ENCODE measurements around the gene STK32A.

The STK32A gene

DNA sequence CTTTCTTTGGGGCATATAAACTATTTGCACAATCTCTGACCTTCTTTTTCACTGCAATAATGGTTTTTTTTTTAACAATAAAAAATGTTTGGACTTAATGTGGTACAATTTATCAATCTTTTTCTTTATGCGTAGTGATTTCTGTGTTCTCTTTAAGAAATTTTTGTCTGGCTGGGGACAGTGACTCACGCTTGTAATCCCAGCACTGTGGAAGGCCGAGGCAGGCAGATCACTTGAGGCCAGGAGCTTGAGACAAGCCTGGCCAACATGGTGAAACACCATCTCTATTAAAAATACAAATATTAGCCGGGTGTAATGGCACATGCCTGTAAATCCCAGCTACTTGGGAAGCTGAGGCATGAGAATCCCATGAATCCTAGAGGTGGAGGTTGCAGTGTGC lies 72.3 kb downstream of the STK32A start:
- TF ChIP-seq EZH2phosphoT487 (IDR thresholded peaks at IDR 0.05; ENCODE audit: borderline replicate concordance), result no peak
- TF ChIP-seq, protein P1, sequence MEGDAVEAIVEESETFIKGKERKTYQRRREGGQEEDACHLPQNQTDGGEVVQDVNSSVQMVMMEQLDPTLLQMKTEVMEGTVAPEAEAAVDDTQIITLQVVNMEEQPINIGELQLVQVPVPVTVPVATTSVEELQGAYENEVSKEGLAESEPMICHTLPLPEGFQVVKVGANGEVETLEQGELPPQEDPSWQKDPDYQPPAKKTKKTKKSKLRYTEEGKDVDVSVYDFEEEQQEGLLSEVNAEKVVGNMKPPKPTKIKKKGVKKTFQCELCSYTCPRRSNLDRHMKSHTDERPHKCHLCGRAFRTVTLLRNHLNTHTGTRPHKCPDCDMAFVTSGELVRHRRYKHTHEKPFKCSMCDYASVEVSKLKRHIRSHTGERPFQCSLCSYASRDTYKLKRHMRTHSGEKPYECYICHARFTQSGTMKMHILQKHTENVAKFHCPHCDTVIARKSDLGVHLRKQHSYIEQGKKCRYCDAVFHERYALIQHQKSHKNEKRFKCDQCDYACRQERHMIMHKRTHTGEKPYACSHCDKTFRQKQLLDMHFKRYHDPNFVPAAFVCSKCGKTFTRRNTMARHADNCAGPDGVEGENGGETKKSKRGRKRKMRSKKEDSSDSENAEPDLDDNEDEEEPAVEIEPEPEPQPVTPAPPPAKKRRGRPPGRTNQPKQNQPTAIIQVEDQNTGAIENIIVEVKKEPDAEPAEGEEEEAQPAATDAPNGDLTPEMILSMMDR (conservative IDR thresholded peaks at IDR 0.05; ENCODE audit: low read length), result no peak
- Histone ChIP-seq H3F3A (ENCODE audit: low read depth) (no peaks in the 10 kb centered on the region), H3K9me2 (replicated peaks; ENCODE audit: low read depth, low read length) (no peaks in the 10 kb centered on the region), H3K4me2 (ENCODE audit: low read depth, low read length, poor library complexity, severe bottlenecking) (no peak overlapping the region), H3K4me3 (ENCODE audit: low read length, poor library complexity, severe bottlenecking) (no peak overlapping the region), H2AFZ (ENCODE audit: low read length) (no peak overlapping the region), H3K9me3 (ENCODE audit: insufficient read depth, low read depth, low read length) (no peaks in the 10 kb centered on the region), H3K27me3 (ENCODE audit: insufficient read depth, low read length, poor library complexity, severe bottlenecking) (no peaks in the 10 kb centered on the region), H4K20me1 (ENCODE audit: insufficient read depth, low read length, poor library complexity, severe bottlenecking) (no peaks in the 10 kb centered on the region), H3K4me1 (ENCODE audit: insufficient read depth, low read length, poor library complexity, severe bottlenecking) (no peaks in the 10 kb centered on the region), H3K79me2 (ENCODE audit: insufficient read depth, low read length) (no peaks in the 10 kb centered on the region), H3K9ac (ENCODE audit: low read depth, low read length, poor library complexity, severe bottlenecking) (no peak overlapping the region), H3K36me3 (ENCODE audit: insufficient read depth, low read length) (no peaks in the 10 kb centered on the region)

DNA sequence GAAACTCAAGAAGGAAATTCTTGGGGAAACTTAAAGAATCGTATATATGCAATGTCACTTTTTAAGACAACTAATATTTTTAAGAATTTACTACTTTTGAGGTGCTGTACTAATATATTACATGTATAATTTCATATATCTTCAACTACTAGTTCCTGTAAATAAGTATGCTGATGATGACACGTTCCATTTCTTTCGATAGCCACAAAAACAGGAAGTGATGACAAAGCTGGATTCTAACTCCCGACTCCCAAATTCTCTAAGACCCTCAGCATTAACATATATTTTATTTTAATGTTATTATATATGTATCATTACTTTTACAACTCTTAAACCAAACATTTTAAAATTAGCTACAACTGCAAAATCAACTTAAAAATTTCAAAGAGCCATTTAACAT lies 74.8 kb downstream of the STK32A start:
- Histone ChIP-seq H3K4me3 (ENCODE audit: low read length, poor library complexity, severe bottlenecking) (no peak overlapping the region), H3K4me2 (ENCODE audit: low read depth, low read length, poor library complexity, severe bottlenecking) (no peak overlapping the region), H3K4me1 (ENCODE audit: insufficient read depth, low read length, poor library complexity, severe bottlenecking) (no peaks in the 10 kb centered on the region), H3K36me3 (ENCODE audit: insufficient read depth, low read length) (no peaks in the 10 kb centered on the region), H3F3A (ENCODE audit: low read depth) (no peaks in the 10 kb centered on the region), H2AFZ (ENCODE audit: low read length) (no peak overlapping the region), H3K9me3 (ENCODE audit: insufficient read depth, low read depth, low read length) (no peaks in the 10 kb centered on the region), H3K27me3 (ENCODE audit: insufficient read depth, low read length, poor library complexity, severe bottlenecking) (no peaks in the 10 kb centered on the region), H3K9me2 (replicated peaks; ENCODE audit: low read depth, low read length) (no peaks in the 10 kb centered on the region), H3K79me2 (ENCODE audit: insufficient read depth, low read length) (no peaks in the 10 kb centered on the region), H3K9ac (ENCODE audit: low read depth, low read length, poor library complexity, severe bottlenecking) (no peak overlapping the region), H4K20me1 (ENCODE audit: insufficient read depth, low read length, poor library complexity, severe bottlenecking) (no peaks in the 10 kb centered on the region)
- TF ChIP-seq, protein P1 (conservative IDR thresholded peaks at IDR 0.05; ENCODE audit: low read length), result no peak
- TF ChIP-seq EZH2phosphoT487 (IDR thresholded peaks at IDR 0.05; ENCODE audit: borderline replicate concordance), result no peak

DNA sequence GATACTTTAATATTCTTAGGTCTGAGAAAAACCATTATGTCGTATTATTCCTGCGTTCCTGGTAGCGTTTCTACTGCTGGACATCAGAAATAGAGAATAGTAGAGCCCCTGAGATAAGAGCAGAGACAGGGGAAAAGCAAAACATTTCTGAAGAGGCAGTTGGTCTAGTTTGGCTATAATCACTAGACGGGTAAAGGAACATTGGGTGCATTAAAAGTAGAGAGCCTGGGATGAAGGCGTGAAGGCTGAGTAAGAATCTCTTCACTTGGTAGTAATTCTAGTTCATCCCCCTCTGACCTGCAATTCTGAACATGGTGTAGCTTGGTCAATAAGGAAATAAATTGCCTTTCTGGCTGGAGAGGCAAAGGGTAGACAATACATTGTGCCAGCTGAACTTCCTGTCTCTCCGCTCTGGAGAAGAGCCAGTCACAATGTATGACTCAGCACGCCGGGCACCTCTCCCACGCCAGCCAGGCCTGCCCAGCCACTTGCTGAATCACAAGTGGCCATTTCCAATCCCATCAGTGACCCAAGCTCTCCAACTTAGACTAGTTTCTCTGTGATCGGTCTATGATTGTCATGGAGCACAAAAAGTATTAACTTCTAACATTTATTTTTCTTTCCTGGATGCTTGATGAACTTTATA lies 75.4 kb downstream of the STK32A start:
- H3K9me2 ChIP-seq (replicated peaks; ENCODE audit: low read depth, low read length), result no peaks in the 10 kb centered on the region
- no peak overlapping the region for H3K9ac ChIP-seq (ENCODE audit: low read depth, low read length, poor library complexity, severe bottlenecking)
- no peaks in the 10 kb centered on the region for H4K20me1 ChIP-seq (ENCODE audit: insufficient read depth, low read length, poor library complexity, severe bottlenecking)
- no peak overlapping the region for H2AFZ ChIP-seq (ENCODE audit: low read length)
- no peaks in the 10 kb centered on the region for H3F3A ChIP-seq (ENCODE audit: low read depth)
- no peaks in the 10 kb centered on the region for H3K79me2 ChIP-seq (ENCODE audit: insufficient read depth, low read length)
- H3K4me1 ChIP-seq (ENCODE audit: insufficient read depth, low read length, poor library complexity, severe bottlenecking), result no peaks in the 10 kb centered on the region
- no peak overlapping the region for H3K4me3 ChIP-seq (ENCODE audit: low read length, poor library complexity, severe bottlenecking)
- no peaks in the 10 kb centered on the region for H3K27me3 ChIP-seq (ENCODE audit: insufficient read depth, low read length, poor library complexity, severe bottlenecking)
- TF ChIP-seq, protein P1 (conservative IDR thresholded peaks at IDR 0.05; ENCODE audit: low read length), result no peak
- no peak for TF ChIP-seq EZH2phosphoT487 (IDR thresholded peaks at IDR 0.05; ENCODE audit: borderline replicate concordance)
- H3K36me3 ChIP-seq (ENCODE audit: insufficient read depth, low read length), result no peaks in the 10 kb centered on the region
- H3K4me2 ChIP-seq (ENCODE audit: low read depth, low read length, poor library complexity, severe bottlenecking), result no peak overlapping the region
- no peaks in the 10 kb centered on the region for H3K9me3 ChIP-seq (ENCODE audit: insufficient read depth, low read depth, low read length)

Measured in Loucy (cell line).